PFSK-1 (cell line): Measurements from ENCODE around the gene LRRC4C.

Experiments
- FOXP2 ChIP-seq: optimal IDR thresholded peaks from 2 replicates; pipeline ENCODE3; 2011; ENCODE audit warnings: borderline replicate concordance, control low read depth, inconsistent platforms; ENCODE audit not compliant: insufficient read depth; ENCODE audit errors: extremely low read length, extremely low read depth
- POLR2AphosphoS5 ChIP-seq: IDR thresholded peaks from 2 replicates; pipeline ENCODE4 v1.6.1; 2012; ENCODE audit warnings: low read depth, mild to moderate bottlenecking, control low read depth, low read length, moderate library complexity
- SIN3A ChIP-seq: IDR thresholded peaks from 2 replicates; pipeline ENCODE4 v1.6.1; 2012; ENCODE audit warnings: mild to moderate bottlenecking, low read length, moderate library complexity, borderline replicate concordance; ENCODE audit not compliant: insufficient read depth
- TAF1 ChIP-seq: IDR thresholded peaks from 2 replicates; pipeline ENCODE4 v1.6.1; 2012; ENCODE audit warnings: low read length, control low read depth, borderline replicate concordance; ENCODE audit not compliant: insufficient read depth
- TF ChIP-seq, protein P1 (sequence below), 2 experiments: IDR thresholded peaks; 2 replicates each; pipeline versions ENCODE4 v1.6.1 to v1.8.0; 2011 to 2012; ENCODE audit warnings: low read depth in 2 of 2, low read length in 2 of 2, control low read depth in 1 of 2, inconsistent platforms in 1 of 2, mild to moderate bottlenecking in 1 of 2, moderate library complexity in 1 of 2; ENCODE audit not compliant: insufficient read depth in 1 of 2

The LRRC4C gene

DNA sequence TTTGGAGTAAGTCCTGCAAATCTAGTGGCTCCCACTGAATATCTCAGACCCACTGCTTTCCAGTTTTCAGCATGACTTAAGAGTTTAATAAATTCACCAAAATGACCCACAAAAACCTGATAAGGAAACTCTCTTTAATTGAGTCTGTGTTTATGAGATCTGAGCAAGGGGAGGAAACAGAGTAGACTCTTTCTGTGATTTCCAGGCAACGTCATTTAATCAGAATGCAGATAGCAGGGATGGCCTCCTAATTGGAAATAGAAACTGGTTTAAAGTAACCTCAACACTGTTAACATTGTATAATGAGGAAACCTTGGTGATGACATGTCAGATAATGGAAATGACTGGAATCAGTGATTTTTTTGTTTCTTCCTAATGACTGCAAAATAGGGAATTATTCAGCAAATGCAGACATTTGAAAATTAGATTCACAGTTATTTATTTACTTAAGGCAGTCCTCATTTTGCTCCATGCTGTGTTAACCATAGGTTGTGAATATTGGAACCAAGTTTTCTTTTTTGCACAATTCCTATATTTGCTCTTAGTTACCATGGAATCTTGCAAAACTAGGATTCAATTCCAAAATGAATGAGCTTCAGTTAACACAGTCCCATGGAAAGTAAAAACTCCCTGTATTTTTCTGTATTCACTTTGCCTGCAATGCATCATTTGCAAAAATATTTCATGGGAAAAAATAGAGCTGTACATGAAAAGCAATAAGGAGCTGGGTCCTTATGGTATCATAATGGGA is 1324.5 kb downstream of the LRRC4C start:
- TF ChIP-seq TAF1 = 0 out of 2 replicates have a peak, but pooled peaks have one; percentile 11
- TF ChIP-seq SIN3A = no peak

DNA sequence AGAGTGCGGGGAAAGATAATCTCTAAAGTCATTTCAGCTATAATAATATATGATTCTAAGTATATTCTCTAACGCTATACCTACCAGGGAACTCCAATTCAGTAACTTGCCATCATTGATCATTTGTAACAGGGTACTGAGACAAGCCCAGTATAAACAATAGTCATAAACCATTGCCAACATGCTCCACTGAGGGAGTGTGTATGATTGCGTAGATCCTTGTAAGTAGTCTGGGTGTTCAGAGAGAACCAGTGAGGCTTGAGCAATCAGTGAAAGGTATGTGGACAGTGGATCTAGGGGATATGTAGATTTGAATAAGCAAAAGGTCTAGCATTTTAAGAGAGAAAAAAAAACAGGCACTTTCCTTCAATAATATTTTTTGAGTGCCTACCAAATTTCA is 1326.0 kb downstream of the LRRC4C start:
- no peak for TF ChIP-seq TAF1
- TF ChIP-seq, protein P1, sequence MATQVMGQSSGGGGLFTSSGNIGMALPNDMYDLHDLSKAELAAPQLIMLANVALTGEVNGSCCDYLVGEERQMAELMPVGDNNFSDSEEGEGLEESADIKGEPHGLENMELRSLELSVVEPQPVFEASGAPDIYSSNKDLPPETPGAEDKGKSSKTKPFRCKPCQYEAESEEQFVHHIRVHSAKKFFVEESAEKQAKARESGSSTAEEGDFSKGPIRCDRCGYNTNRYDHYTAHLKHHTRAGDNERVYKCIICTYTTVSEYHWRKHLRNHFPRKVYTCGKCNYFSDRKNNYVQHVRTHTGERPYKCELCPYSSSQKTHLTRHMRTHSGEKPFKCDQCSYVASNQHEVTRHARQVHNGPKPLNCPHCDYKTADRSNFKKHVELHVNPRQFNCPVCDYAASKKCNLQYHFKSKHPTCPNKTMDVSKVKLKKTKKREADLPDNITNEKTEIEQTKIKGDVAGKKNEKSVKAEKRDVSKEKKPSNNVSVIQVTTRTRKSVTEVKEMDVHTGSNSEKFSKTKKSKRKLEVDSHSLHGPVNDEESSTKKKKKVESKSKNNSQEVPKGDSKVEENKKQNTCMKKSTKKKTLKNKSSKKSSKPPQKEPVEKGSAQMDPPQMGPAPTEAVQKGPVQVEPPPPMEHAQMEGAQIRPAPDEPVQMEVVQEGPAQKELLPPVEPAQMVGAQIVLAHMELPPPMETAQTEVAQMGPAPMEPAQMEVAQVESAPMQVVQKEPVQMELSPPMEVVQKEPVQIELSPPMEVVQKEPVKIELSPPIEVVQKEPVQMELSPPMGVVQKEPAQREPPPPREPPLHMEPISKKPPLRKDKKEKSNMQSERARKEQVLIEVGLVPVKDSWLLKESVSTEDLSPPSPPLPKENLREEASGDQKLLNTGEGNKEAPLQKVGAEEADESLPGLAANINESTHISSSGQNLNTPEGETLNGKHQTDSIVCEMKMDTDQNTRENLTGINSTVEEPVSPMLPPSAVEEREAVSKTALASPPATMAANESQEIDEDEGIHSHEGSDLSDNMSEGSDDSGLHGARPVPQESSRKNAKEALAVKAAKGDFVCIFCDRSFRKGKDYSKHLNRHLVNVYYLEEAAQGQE (IDR thresholded peaks at IDR 0.05; ENCODE audit: insufficient read depth in 1 of 2, low read depth in 2 of 2, low read length in 2 of 2) = no peak
- TF ChIP-seq SIN3A = no peak
- no peak for TF ChIP-seq FOXP2
- no peak for TF ChIP-seq POLR2AphosphoS5

DNA sequence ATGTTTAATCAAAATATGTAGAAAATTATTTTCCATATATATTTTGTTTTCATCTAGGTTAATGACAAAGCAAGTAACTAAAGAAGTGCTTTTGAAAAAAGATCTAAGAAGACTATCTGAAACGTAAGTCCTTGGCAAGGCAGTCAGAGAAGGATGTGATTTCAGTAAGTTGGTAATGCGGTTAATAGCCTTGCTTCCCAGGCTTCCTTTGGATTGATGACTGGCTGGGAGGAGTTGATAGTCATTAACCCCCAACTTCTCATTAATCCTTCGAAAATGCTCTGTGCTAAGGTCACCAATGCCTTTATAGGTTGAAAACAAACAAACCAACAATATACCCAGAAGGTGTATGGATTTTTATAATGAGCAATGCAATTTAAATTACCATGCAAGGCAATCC is 1326.5 kb downstream of the LRRC4C start:
- TF ChIP-seq, protein P1 (IDR thresholded peaks at IDR 0.05; ENCODE audit: insufficient read depth in 1 of 2, low read depth in 2 of 2, low read length in 2 of 2) = no peak
- no peak for TF ChIP-seq POLR2AphosphoS5
- no peak for TF ChIP-seq SIN3A
- no peak for TF ChIP-seq FOXP2
- TF ChIP-seq TAF1 = no peak

DNA sequence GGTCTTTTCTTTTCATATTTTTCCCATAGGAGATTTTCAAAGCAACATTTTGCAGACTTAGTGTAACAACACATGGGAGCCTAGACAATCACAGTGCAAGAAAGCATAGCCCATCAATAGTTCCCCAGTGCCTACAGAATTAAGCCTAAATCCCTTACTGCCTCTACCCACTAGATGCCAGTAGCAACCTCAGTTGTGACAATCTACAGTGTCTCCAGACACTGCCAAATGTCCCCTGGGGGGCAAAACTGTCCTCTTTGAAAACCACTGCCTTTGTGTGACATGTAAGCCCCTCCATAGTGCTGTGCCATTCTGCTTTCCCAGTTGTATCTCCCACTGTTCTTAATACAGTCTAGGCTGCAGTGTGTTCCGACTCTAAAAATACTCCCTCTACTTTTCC is 1329.0 kb downstream of the LRRC4C start:
- no peak for TF ChIP-seq POLR2AphosphoS5

DNA sequence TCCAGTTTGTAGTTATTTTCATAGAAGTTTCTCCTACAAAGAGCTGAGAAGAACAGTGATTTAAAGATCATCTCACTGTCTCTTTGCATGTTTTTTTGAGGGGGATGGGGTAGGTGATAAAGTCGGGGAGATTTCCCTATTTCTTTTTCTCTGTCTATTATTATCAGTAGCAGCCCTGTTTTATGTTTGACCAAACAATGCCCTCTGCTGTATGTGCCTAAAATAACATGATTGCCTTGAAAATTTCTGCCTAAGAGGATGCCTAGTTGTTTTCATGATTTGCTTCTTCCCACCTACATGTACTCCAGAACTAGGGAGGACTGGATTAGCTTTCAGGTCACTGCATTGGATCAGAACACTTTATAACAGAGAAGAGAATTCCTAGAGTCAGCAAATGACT is 1330.2 kb downstream of the LRRC4C start:
- no peak for TF ChIP-seq FOXP2
- no peak for TF ChIP-seq TAF1
- TF ChIP-seq, protein P1 (IDR thresholded peaks at IDR 0.05; ENCODE audit: insufficient read depth in 1 of 2, low read depth in 2 of 2, low read length in 2 of 2) = no peak
- TF ChIP-seq SIN3A = no peak

DNA sequence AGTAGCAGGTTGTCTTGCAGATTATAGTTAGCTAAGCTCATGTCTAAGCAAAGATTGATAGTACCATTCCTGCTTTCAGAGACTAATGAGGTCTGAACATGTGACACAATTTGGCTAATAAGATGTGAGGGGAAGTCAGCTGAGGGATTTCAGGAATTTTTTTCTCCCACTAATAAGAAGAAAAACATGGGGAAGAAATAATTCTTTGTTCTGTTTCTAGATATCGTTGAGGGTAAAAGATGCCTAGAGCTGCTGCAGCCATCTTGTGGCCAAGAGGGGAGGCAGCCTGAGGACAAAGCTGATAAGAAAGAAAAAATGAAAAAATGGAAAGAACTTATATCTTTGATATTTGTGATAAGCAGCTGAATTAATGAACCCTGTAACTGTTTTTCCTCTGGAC is 1334.4 kb downstream of the LRRC4C start:
- TF ChIP-seq POLR2AphosphoS5 = no peak
- TF ChIP-seq SIN3A = no peak
- TF ChIP-seq FOXP2 = no peak
- TF ChIP-seq TAF1 = no peak
- TF ChIP-seq, protein P1 (IDR thresholded peaks at IDR 0.05; ENCODE audit: insufficient read depth in 1 of 2, low read depth in 2 of 2, low read length in 2 of 2) = no peak
